DND-41 (cell line): ENCODE results near the gene MAML3.

Source experiments
- ATAC-seq: fragments of 200-7000 bp; cut with Tn5 transposase; 3 replicates; pipeline ENCODE4 v1.9.1; 2021; ENCODE audit warnings: low read depth; ENCODE audit not compliant: insufficient read depth
- DNase-seq: peaks from one replicate; pipeline ENCODE4 v3.0.0-alpha.2; 2020
- H2AFZ ChIP-seq: 2 replicates; pipeline ENCODE4 v1.6.0; 2012; ENCODE audit warnings: low read depth, low read length
- H3K27ac ChIP-seq: 2 replicates; pipeline ENCODE4 v1.5.1; 2012; ENCODE audit warnings: low read length, inconsistent platforms
- H3K27me3 ChIP-seq: fragments of 200-600 bp; sonication (generic); 2 replicates; pipeline ENCODE4 v1.6.0; 2012; ENCODE audit warnings: low read length, mild to moderate bottlenecking, inconsistent platforms; ENCODE audit not compliant: insufficient read depth, poor library complexity
- H3K36me3 ChIP-seq: 2 replicates; pipeline ENCODE4 v1.5.1; 2012; ENCODE audit warnings: low read length, inconsistent platforms; ENCODE audit not compliant: insufficient read depth
- H3K4me1 ChIP-seq: 2 replicates; pipeline ENCODE4 v1.5.1; 2012; ENCODE audit warnings: mild to moderate bottlenecking, low read length; ENCODE audit not compliant: insufficient read depth
- H3K4me2 ChIP-seq: 2 replicates; pipeline ENCODE4 v1.6.0; 2012; ENCODE audit warnings: mild to moderate bottlenecking, moderate library complexity, low read length, inconsistent platforms; ENCODE audit not compliant: insufficient read depth
- H3K4me3 ChIP-seq, 2 experiments: fragments of 200-600 bp in 1 of 2; shearing (Covaris generic) in 1 of 2; 2 replicates each; pipeline ENCODE4 v1.5.1; 2012 to 2016; ENCODE audit warnings: inconsistent platforms in 2 of 2, low read length in 2 of 2, mild to moderate bottlenecking in 2 of 2, low read depth in 1 of 2, moderate library complexity in 1 of 2
- H3K79me2 ChIP-seq: 2 replicates; pipeline ENCODE4 v1.6.0; 2012; ENCODE audit warnings: low read length, inconsistent platforms; ENCODE audit not compliant: insufficient read depth
- H3K9ac ChIP-seq: 2 replicates; pipeline ENCODE4 v1.6.0; 2012; ENCODE audit warnings: low read depth, mild to moderate bottlenecking, inconsistent platforms, low read length, moderate library complexity
- H3K9me3 ChIP-seq: 2 replicates; pipeline ENCODE4 v1.5.1; 2012; ENCODE audit warnings: low read length, moderate library complexity, mild to moderate bottlenecking, inconsistent platforms; ENCODE audit not compliant: insufficient read depth, severe bottlenecking
- H4K20me1 ChIP-seq: 2 replicates; pipeline ENCODE4 v1.6.0; 2012; ENCODE audit warnings: low read length; ENCODE audit not compliant: insufficient read depth
- EZH2 ChIP-seq: IDR thresholded peaks from 3 replicates; pipeline ENCODE4 v1.6.1; 2012; ENCODE audit warnings: borderline replicate concordance, low read depth, mild to moderate bottlenecking, moderate library complexity, low read length, inconsistent platforms; ENCODE audit not compliant: severe bottlenecking
- TF ChIP-seq, protein P1 (sequence below): IDR thresholded peaks from 2 replicates; pipeline ENCODE4 v1.5.1; 2012; ENCODE audit warnings: borderline replicate concordance, low read length, moderate library complexity, mild to moderate bottlenecking; ENCODE audit not compliant: poor library complexity, severe bottlenecking; ENCODE audit errors: extremely low read depth

MAML3 gene

DNA sequence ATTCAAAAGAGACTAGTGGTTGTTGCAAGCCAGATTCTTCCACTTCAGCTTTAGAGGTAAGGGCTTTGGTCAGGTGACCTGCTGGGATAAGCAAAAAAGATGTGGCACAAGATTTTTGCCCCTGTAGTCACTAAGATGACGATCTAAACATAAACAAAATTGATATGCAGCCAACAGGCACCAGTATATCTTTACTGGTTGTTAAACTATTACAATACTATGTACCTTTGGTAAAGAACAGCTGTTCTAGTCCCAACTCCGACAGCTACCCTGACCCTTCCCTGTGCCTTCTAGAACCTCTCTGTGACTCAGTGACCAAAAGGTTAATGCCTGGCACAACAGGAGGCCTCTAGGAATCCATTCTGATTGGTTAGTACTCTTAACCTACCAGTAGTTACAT is 428.7 kb downstream of the MAML3 start:
- H2AFZ ChIP-seq, result no peak overlapping the region
- no peaks in the 10 kb centered on the region for H4K20me1 ChIP-seq
- ATAC-seq, result no peak
- H3K9ac ChIP-seq, result no peak overlapping the region
- H3K27ac ChIP-seq, result no peak overlapping the region
- DNase-seq, result no peak
- no peaks in the 10 kb centered on the region for H3K9me3 ChIP-seq
- TF ChIP-seq, protein P1, sequence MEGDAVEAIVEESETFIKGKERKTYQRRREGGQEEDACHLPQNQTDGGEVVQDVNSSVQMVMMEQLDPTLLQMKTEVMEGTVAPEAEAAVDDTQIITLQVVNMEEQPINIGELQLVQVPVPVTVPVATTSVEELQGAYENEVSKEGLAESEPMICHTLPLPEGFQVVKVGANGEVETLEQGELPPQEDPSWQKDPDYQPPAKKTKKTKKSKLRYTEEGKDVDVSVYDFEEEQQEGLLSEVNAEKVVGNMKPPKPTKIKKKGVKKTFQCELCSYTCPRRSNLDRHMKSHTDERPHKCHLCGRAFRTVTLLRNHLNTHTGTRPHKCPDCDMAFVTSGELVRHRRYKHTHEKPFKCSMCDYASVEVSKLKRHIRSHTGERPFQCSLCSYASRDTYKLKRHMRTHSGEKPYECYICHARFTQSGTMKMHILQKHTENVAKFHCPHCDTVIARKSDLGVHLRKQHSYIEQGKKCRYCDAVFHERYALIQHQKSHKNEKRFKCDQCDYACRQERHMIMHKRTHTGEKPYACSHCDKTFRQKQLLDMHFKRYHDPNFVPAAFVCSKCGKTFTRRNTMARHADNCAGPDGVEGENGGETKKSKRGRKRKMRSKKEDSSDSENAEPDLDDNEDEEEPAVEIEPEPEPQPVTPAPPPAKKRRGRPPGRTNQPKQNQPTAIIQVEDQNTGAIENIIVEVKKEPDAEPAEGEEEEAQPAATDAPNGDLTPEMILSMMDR, result no peak
- no peak for TF ChIP-seq EZH2
- H3K4me2 ChIP-seq, result no peak overlapping the region
- no peaks in the 10 kb centered on the region for H3K27me3 ChIP-seq
- no peaks in the 10 kb centered on the region for H3K79me2 ChIP-seq
- no peaks in the 10 kb centered on the region for H3K4me1 ChIP-seq
- peaks cover 6% of the 10 kb centered on the region; the same call in 1 of the 2 replicates for H3K36me3 ChIP-seq
- no peak overlapping the region for H3K4me3 ChIP-seq

DNA sequence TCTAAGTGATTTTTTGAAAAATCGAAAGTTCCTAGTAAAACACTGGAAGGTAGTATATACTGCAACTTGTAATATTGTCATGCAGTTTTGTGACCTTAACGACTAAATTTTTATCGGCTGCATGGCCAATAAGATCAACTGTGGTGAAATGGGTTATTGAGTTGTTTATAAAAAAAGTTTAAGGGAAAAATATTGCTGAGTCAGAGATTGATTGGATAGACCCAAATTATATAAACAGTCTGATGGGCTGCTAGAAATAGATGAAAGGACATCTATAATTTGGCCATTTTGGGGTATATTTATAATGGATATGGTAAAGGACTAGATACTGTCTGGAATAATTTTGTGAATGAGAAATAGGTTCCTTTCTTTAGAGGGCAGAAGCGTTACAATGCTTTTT is 432.2 kb downstream of the MAML3 start:
- Histone ChIP-seq H3K4me2 (no peak overlapping the region), H3K4me3 (no peak overlapping the region), H3K36me3 (peaks cover 27% of the 10 kb centered on the region), H3K27ac (no peak overlapping the region), H3K27me3 (no peaks in the 10 kb centered on the region), H3K9me3 (no peaks in the 10 kb centered on the region), H3K9ac (no peak overlapping the region), H4K20me1 (no peaks in the 10 kb centered on the region), H3K4me1 (no peaks in the 10 kb centered on the region), H2AFZ (no peak overlapping the region), H3K79me2 (no peaks in the 10 kb centered on the region)
- DNase-seq (no peak), ATAC-seq (no peak)
- TF ChIP-seq, protein P1, result no peak
- no peak for TF ChIP-seq EZH2

DNA sequence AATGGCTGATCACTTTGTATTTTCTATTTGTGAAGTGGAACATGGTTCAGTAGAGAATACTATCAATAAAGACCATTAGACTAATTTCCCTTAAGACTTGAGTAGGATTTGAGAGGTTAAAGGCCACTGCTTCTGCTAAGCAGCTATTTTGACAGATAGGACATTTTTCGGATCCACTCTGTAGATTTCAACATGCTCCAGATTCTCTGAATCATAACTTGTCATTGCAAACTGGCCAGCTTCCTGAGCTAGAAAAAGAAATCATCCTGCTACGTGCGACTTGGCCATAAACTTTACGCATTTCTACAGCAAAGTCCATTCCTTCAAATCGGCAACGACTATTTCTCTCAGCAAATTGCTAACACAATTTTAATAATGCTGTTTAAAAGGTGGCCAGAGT is 433.2 kb downstream of the MAML3 start:
- Histone ChIP-seq H3K36me3 (peaks cover 25% of the 10 kb centered on the region), H3K9ac (no peak overlapping the region), H3K27me3 (no peaks in the 10 kb centered on the region), H3K27ac (no peak overlapping the region), H3K9me3 (no peaks in the 10 kb centered on the region), H3K4me2 (no peak overlapping the region), H3K4me3 (no peak overlapping the region), H3K4me1 (no peaks in the 10 kb centered on the region), H4K20me1 (no peaks in the 10 kb centered on the region), H3K79me2 (no peaks in the 10 kb centered on the region), H2AFZ (no peak overlapping the region)
- DNase-seq (no peak), ATAC-seq (no peak)
- TF ChIP-seq, protein P1, result no peak
- no peak for TF ChIP-seq EZH2
